A673 (cell line): ENCODE results near the gene KDM4F.

ENCODE experiments used
- EZH2 ChIP-seq: fragments of 200-600 bp; sonication (generic); IDR thresholded peaks from 2 replicates; pipeline ENCODE4 v1.6.1; 2017; ENCODE audit warnings: borderline replicate concordance, low read depth, mild to moderate bottlenecking, mixed read lengths, antibody characterized with exemption, low read length; ENCODE audit not compliant: poor library complexity, severe bottlenecking
- TF ChIP-seq, protein P1 (sequence below): fragments of 300-800, 200-600 bp; sonication (generic); conservative IDR thresholded peaks from 2 replicates; pipeline ENCODE4 v1.5.1; 2017; ENCODE audit warnings: low read depth, mild to moderate bottlenecking, antibody characterized with exemption, low read length, moderate library complexity, mixed read lengths

DNA sequence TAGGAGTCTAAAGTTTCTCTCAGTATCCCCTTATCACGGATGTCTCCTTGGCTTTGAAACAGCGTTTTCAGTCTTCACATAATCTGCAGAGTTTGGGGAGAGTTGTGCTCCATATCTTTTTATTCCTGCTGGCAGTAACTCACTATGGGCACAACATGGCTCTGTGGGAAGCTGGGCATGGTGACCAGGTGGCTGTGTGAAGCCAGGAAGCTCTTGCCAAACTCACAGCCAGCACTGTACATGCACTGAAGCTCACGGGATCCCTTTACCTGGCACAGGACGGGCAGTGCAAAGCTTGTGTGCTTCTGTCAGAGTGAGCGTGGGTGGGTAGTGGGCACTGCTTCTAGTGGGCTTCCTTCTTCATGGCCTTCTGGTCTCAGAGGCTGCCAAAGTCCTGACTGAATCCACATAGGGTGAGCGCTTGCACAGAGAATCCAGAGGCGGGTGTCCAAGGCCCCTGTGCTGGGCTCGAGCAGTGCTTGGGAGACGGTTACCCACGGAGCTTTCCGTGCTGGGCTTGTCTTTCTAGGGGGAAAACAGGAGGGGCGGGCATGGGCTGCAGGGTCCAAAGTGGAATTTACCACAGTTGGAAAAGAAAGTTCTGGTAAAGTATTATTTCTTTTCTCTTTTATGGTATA lies 34.9 kb upstream of the KDM4F start:
- TF ChIP-seq, protein P1, sequence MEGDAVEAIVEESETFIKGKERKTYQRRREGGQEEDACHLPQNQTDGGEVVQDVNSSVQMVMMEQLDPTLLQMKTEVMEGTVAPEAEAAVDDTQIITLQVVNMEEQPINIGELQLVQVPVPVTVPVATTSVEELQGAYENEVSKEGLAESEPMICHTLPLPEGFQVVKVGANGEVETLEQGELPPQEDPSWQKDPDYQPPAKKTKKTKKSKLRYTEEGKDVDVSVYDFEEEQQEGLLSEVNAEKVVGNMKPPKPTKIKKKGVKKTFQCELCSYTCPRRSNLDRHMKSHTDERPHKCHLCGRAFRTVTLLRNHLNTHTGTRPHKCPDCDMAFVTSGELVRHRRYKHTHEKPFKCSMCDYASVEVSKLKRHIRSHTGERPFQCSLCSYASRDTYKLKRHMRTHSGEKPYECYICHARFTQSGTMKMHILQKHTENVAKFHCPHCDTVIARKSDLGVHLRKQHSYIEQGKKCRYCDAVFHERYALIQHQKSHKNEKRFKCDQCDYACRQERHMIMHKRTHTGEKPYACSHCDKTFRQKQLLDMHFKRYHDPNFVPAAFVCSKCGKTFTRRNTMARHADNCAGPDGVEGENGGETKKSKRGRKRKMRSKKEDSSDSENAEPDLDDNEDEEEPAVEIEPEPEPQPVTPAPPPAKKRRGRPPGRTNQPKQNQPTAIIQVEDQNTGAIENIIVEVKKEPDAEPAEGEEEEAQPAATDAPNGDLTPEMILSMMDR = no peak
- TF ChIP-seq EZH2 = no peak
